Endothelial cell of umbilical vein (primary cell): ENCODE data around the gene LIMD2.

Source experiments
- CTCF ChIP-seq, 2 donors: IDR thresholded peaks; 1 replicate in 1 of 2; 2 replicates in 1 of 2; pipeline ENCODE4 v1.5.1; 2011; ENCODE audit warnings: low read length in 2 of 2, mild to moderate bottlenecking in 2 of 2, moderate library complexity in 2 of 2, control low read depth in 1 of 2, inconsistent platforms in 1 of 2, low read depth in 1 of 2; ENCODE audit not compliant: insufficient read depth in 1 of 2; ENCODE audit errors: extremely low read depth in 1 of 2
- EZH2 ChIP-seq: IDR thresholded peaks from 2 replicates; pipeline ENCODE4 v1.6.1; 2012; ENCODE audit warnings: borderline replicate concordance, low read depth, mild to moderate bottlenecking, moderate library complexity, low read length, inconsistent platforms; ENCODE audit not compliant: severe bottlenecking
- JUN ChIP-seq: IDR thresholded peaks from 2 replicates; pipeline ENCODE4 v1.6.1; 2011; ENCODE audit warnings: borderline replicate concordance, low read depth; ENCODE audit not compliant: insufficient read length, insufficient read depth
- MAX ChIP-seq: IDR thresholded peaks from 2 replicates; pipeline ENCODE4 v1.6.1; 2011; ENCODE audit not compliant: insufficient read depth, insufficient read length
- POLR2AphosphoS5 ChIP-seq: IDR thresholded peaks from 2 replicates; pipeline ENCODE4 v1.6.1; 2012; ENCODE audit warnings: low read depth, mild to moderate bottlenecking, control low read depth, low read length, moderate library complexity; ENCODE audit not compliant: insufficient read depth

GRCh38 chr17:63704259-63704576 is 4.3 kb upstream of the LIMD2 start:
- TF ChIP-seq CTCF (IDR thresholded peaks at IDR 0.05; ENCODE audit: extremely low read depth in 1 of 2, insufficient read depth in 1 of 2, low read depth in 1 of 2, low read length in 2 of 2) (no peak), POLR2AphosphoS5 (no peak), MAX (no peak), EZH2 (no peak), JUN (no peak)
